ENCODE results near the gene ALG14. TPM values are rescaled to one million over a fixed set of nuclear protein-coding genes. Genes with fewer than 3 reads are reported as not detected.

Gene ALG14
- total and polyA plus RNA-seq, 2 of the 4 experiments (the other 2 are of a cell fraction), result 1.7 to 2.0 TPM

DNA sequence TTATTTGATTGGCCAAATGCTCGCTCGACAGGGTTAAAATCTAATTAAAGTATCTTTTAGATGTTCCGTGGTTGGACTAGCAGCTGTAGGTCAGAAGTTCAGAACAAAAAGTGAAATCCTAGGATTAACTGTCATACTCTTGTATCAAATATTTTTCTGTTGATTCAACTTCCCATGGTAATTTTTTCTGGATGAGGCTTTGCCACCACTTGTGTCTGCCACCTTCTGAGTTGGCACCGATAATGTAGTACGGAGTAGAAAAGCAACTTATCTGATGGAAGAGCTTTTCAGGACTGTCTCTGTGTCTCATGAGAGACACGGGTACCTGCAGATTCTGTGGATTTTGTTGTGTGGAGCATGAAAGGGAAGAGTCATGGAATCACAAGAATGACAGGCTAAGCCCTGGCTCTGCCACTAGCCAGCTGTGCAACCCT is 101.2 kb downstream of the ALG14 start:
- peak; percentile 85 for DNase-seq
- peak overlapping the region; percentile 75; the same call in 2 of the 3 replicates for H2BK15ac ChIP-seq (ENCODE audit: low read depth, low read length)
- peak overlapping the region; percentile 89; the same call in 1 of the 2 replicates for H2AK5ac ChIP-seq (ENCODE audit: low read depth, low read length)
- intact Hi-C loops (cut with micrococcal nuclease), result loop anchor here (5.0 kb wide), 1 partner anchor 41 kb away; no protein-coding TSS in a partner anchor
- H3K27ac ChIP-seq (ENCODE audit: insufficient read depth, low read length), result peak overlapping the region; percentile 54
- peak overlapping the region; percentile 37; the same call in 1 of the 2 replicates for H3K23ac ChIP-seq (ENCODE audit: low read depth, low read length)
- peak overlapping the region; percentile 47; the same call in 1 of the 2 replicates for H4K5ac ChIP-seq (ENCODE audit: low read depth, low read length)
- H2BK120ac ChIP-seq (ENCODE audit: low read depth, low read length), result peak overlapping the region; percentile 91
- POLR2A ChIA-PET (ENCODE audit: unreplicated experiment), result interaction anchor here (0.5 kb wide), 1 partner anchor 168 kb away, joined by 7 read pairs; no protein-coding TSS in a partner anchor
- peak; percentile 38; the same call in 1 of the 2 replicates for TF ChIP-seq FOS (IDR thresholded peaks at IDR 0.05; ENCODE audit: low read depth, low read length)
- TF ChIP-seq RCOR1 (IDR thresholded peaks at IDR 0.05; ENCODE audit: insufficient replicate concordance, low read length), result no peak
- dilution Hi-C loops (cut with HindIII; ENCODE audit: low sequenced_read_pairs, unreplicated experiment), result no loop called here
- H3K56ac ChIP-seq (ENCODE audit: extremely low read depth, insufficient read depth, low read length), result peak overlapping the region; percentile 46; the same call in 1 of the 2 replicates
- H3K14ac ChIP-seq (replicated peaks; ENCODE audit: low read depth, low read length), result peak overlapping the region; percentile 87
- H3K9me1 ChIP-seq (ENCODE audit: insufficient read depth, low read length), result 0 out of 2 replicates have a peak, but pooled peaks cover 2% of the 10 kb centered on the region
- peak overlapping the region; percentile 51 for H3K4me2 ChIP-seq (ENCODE audit: low read depth, low read length)
- no TSS peak for BruUV-seq (replicated peaks)
- peak overlapping the region; percentile 54; the same call in 1 of the 2 replicates for H3K18ac ChIP-seq (ENCODE audit: low read depth, low read length)
- in situ Hi-C loops (cut with MboI; ENCODE audit: low sequenced_read_pairs), result no loop called here
- H3K4me1 ChIP-seq (ENCODE audit: control insufficient read depth, insufficient read depth, low read length), result peaks cover 14% of the 10 kb centered on the region
- H4K8ac ChIP-seq (ENCODE audit: low read depth in 2 of 2, low read length in 2 of 2), result peak overlapping the region; percentile 36 to 85
- H3K79me1 ChIP-seq (ENCODE audit: low read depth in 1 of 2, low read length in 2 of 2), result no peaks in the 10 kb centered on the region; a peak in 1 of 4 replicates
- peak overlapping the region; percentile 93 for H3K4ac ChIP-seq (ENCODE audit: low read depth, low read length)
- WGBS, 2 experiments (ENCODE audit: extremely low coverage in 2 of 2, insufficient read length in 1 of 2), result no CpG with 5 or more reads among the region's 6 CpGs
- H4K91ac ChIP-seq (ENCODE audit: insufficient read depth, low read depth, low read length), result peak overlapping the region; percentile 73
- CTCF ChIA-PET, result no interaction called here
- H2AFZ ChIP-seq (replicated peaks; ENCODE audit: low read length, poor library complexity), result peak overlapping the region; percentile 49
- peak overlapping the region; percentile 90 for H2BK20ac ChIP-seq (ENCODE audit: low read depth, low read length)
- H3K36me3 ChIP-seq (ENCODE audit: control insufficient read depth, insufficient read depth, low read length), result no peaks in the 10 kb centered on the region
- no peak overlapping the region for H3K4me3 ChIP-seq (ENCODE audit: insufficient read depth, low read depth, low read length)
- no peaks in the 10 kb centered on the region for H4K20me1 ChIP-seq (ENCODE audit: insufficient read depth, low read length)
- ATAC-seq (ENCODE audit: low read depth), result peak; percentile 64
- no peaks in the 10 kb centered on the region for H3K9me3 ChIP-seq (ENCODE audit: control insufficient read depth, insufficient read depth, low read length)
- no peak overlapping the region for H3K9ac ChIP-seq (ENCODE audit: low read depth, low read length)
- H2BK5ac ChIP-seq (ENCODE audit: low read depth, low read length, poor library complexity, severe bottlenecking), result peak overlapping the region; percentile 73
- peak overlapping the region; percentile 67 for H2AK9ac ChIP-seq (replicated peaks; ENCODE audit: low read depth, low read length, poor library complexity)
- H3K27me3 ChIP-seq (ENCODE audit: control insufficient read depth, insufficient read depth, low read length), result no peaks in the 10 kb centered on the region
